ENCODE measurements around the gene KDM4C.

Gene KDM4C

DNA sequence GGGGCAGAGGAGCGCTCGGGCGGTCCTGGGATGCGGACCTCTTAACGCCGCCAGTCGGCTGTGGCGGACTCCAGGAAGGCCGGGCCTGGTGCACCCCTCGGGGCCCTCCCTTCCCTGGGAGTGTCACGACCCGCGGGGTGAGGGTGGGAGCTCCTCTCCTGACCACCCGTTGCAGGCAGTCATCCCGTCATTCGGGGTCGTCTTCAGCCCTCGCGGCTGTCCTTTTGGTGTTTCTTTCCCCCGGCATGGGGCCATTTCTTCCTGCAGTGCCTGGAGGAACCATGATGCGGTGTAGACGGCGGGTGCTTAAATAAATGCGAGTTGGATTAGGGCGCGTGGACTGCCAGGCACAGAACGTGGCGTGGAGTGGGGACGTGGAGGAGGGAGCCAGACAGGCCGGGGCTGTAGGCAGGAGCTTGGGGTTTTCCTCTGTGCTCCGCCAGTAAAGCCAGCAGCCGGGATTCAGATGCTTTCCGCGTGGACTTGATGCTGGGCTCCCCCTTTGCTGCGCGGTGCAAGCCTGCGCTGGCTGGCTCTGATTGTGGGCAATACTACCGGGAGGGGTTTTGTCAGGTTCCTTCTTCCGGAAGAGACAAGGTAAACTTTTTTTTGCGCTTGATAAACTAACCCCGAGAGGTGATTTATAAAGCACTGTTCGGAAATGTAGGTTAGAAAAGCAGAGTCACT is 868 bp downstream of the KDM4C start:
- Histone ChIP-seq H3K4me1 (ENCODE audit: low read depth, poor library complexity, severe bottlenecking) (peaks cover 11% of the 10 kb centered on the region), H3K4me3 (IDR thresholded peaks at IDR 0.05; ENCODE audit: insufficient read depth, low read depth, low read length) (no peak overlapping the region), H3K36me3 (ENCODE audit: insufficient read depth) (no peaks in the 10 kb centered on the region), H3K27me3 (ENCODE audit: insufficient read depth, low read depth) (no peaks in the 10 kb centered on the region), H3K79me2 (ENCODE audit: insufficient read depth, low read depth) (peaks cover 34% of the 10 kb centered on the region), H3K4me2 (peak overlapping the region; percentile 75), H3K27ac (peak overlapping the region; percentile 87), H3K9ac (peak overlapping the region; percentile 83), H4K20me1 (ENCODE audit: insufficient read depth) (no peaks in the 10 kb centered on the region; the same call in 1 of the 2 replicates), H2AFZ (ENCODE audit: low read depth) (peak overlapping the region; percentile 68)
- TF ChIP-seq, protein P1, sequence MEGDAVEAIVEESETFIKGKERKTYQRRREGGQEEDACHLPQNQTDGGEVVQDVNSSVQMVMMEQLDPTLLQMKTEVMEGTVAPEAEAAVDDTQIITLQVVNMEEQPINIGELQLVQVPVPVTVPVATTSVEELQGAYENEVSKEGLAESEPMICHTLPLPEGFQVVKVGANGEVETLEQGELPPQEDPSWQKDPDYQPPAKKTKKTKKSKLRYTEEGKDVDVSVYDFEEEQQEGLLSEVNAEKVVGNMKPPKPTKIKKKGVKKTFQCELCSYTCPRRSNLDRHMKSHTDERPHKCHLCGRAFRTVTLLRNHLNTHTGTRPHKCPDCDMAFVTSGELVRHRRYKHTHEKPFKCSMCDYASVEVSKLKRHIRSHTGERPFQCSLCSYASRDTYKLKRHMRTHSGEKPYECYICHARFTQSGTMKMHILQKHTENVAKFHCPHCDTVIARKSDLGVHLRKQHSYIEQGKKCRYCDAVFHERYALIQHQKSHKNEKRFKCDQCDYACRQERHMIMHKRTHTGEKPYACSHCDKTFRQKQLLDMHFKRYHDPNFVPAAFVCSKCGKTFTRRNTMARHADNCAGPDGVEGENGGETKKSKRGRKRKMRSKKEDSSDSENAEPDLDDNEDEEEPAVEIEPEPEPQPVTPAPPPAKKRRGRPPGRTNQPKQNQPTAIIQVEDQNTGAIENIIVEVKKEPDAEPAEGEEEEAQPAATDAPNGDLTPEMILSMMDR (conservative IDR thresholded peaks at IDR 0.05; ENCODE audit: low read depth, low read length): no peak

DNA sequence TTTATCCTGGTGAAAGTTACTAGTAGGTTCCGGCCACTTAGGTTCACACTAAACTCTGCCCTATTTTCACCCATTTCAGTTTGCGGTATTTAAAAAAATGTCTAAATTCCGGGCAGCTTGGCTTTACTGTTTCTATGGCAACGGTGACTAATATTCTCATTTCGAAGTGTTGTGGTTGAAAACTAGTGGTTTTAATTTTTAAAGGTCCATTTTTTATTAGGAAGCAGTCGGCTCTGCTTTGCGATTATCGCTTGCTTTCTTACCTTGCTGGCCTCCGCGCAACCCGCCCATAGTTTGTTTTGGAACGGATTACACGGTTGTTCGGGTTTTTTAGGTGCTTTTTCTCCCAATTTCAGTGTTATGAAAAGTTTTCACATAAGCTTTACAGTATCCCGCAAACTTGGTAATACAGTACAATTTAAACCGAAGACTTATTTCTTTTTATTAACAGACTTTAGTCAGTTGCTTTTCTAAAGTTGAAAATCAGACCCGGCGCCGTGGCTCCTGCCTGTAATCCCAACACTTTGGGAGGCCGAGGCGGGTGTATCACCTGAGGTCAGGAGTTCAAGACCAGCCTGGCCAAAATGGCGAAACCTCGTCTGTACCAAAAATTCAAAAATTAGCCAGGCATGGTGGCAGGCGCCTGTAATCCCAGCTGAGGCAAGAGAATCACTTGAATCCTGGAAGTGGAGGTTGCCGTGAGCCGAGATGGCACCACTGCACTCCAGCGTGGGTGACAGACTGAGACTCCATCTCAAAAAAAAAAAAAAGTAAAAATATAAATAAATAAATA is 1.6 kb downstream of the KDM4C start:
- Histone ChIP-seq H3K4me2 (peak overlapping the region; percentile 75), H3K9ac (peak overlapping the region; percentile 83), H4K20me1 (ENCODE audit: insufficient read depth) (no peaks in the 10 kb centered on the region; the same call in 1 of the 2 replicates), H2AFZ (ENCODE audit: low read depth) (peak overlapping the region; percentile 68), H3K36me3 (ENCODE audit: insufficient read depth) (no peaks in the 10 kb centered on the region), H3K79me2 (ENCODE audit: insufficient read depth, low read depth) (peaks cover 35% of the 10 kb centered on the region), H3K4me1 (ENCODE audit: low read depth, poor library complexity, severe bottlenecking) (peaks cover 11% of the 10 kb centered on the region), H3K4me3 (IDR thresholded peaks at IDR 0.05; ENCODE audit: insufficient read depth, low read depth, low read length) (no peak overlapping the region), H3K27me3 (ENCODE audit: insufficient read depth, low read depth) (no peaks in the 10 kb centered on the region), H3K27ac (peak overlapping the region; percentile 87)
- TF ChIP-seq, protein P1 (conservative IDR thresholded peaks at IDR 0.05; ENCODE audit: low read depth, low read length): no peak

DNA sequence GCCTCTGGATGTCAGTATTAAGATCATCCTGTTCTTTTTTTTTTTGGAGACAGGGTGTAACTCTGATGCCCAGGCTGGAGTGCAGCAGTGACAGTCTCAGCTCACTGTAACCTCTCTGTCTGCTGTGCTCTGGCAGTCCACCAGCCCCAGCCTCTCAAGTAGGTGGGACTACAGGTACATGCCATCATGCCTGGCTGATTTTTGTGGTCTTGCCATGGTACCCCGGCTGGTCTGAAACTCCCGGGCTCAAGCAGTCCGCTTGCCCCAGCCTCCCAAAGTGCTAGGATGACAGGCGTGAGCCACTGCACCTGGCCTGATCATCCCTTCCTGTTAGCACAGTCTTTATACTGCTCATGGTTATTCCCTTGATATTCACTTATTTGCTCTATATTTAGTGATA is 3.5 kb downstream of the KDM4C start:
- Histone ChIP-seq H3K4me1 (ENCODE audit: low read depth, poor library complexity, severe bottlenecking) (peaks cover 8% of the 10 kb centered on the region), H3K79me2 (ENCODE audit: insufficient read depth, low read depth) (peaks cover 48% of the 10 kb centered on the region), H4K20me1 (ENCODE audit: insufficient read depth) (no peaks in the 10 kb centered on the region; the same call in 1 of the 2 replicates), H3K4me3 (IDR thresholded peaks at IDR 0.05; ENCODE audit: insufficient read depth, low read depth, low read length) (no peak overlapping the region), H3K27me3 (ENCODE audit: insufficient read depth, low read depth) (no peaks in the 10 kb centered on the region), H3K36me3 (ENCODE audit: insufficient read depth) (no peaks in the 10 kb centered on the region), H3K9ac (no peak overlapping the region), H3K4me2 (no peak overlapping the region), H3K27ac (no peak overlapping the region), H2AFZ (ENCODE audit: low read depth) (no peak overlapping the region)
- TF ChIP-seq, protein P1 (conservative IDR thresholded peaks at IDR 0.05; ENCODE audit: low read depth, low read length): no peak

DNA sequence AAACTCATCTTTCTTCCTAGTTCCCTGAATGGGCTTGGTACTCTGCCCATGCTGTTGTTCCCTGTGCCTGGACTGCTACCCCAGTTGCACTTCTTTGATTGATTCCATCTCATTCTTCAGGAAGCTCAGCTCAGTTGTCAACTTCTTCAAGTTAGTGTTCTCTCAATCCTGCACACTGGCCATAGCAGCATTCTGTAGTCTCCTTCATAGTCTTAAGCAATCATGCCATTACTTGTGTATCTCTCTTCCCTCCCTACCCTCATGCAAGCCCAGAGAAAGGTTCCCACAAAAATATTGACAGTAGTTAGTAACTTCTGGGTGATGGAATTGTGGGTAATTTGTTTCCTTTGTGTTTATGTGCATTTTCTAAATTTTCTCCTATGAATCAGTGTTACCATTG is 5.5 kb downstream of the KDM4C start:
- Histone ChIP-seq H3K4me2 (no peak overlapping the region), H2AFZ (ENCODE audit: low read depth) (no peak overlapping the region), H3K9ac (no peak overlapping the region), H3K27ac (no peak overlapping the region), H3K4me3 (IDR thresholded peaks at IDR 0.05; ENCODE audit: insufficient read depth, low read depth, low read length) (no peak overlapping the region), H4K20me1 (ENCODE audit: insufficient read depth) (no peaks in the 10 kb centered on the region; the same call in 1 of the 2 replicates), H3K79me2 (ENCODE audit: insufficient read depth, low read depth) (peaks cover 57% of the 10 kb centered on the region), H3K36me3 (ENCODE audit: insufficient read depth) (no peaks in the 10 kb centered on the region), H3K27me3 (ENCODE audit: insufficient read depth, low read depth) (no peaks in the 10 kb centered on the region), H3K4me1 (ENCODE audit: low read depth, poor library complexity, severe bottlenecking) (peaks cover 5% of the 10 kb centered on the region)
- TF ChIP-seq, protein P1 (conservative IDR thresholded peaks at IDR 0.05; ENCODE audit: low read depth, low read length): no peak

Measured in KMS-11 (cell line).